HepG2 (cell line): ENCODE results near the gene PDCD10. TPM values are rescaled to one million over a fixed set of nuclear protein-coding genes. Genes with fewer than 3 reads are reported as not detected.

ENCODE experiments used
- ATAC-seq: fragments of 200-7000 bp; cut with Tn5 transposase; 3 replicates; pipeline ENCODE4 v1.9.1; 2020; ENCODE audit warnings: mild to moderate bottlenecking, moderate library complexity
- BruUV-seq: library from RNA; stranded (reverse); fragments of 400-500 nt; replicated peaks from 2 replicates; lab custom pipeline; 2021; lab: Mats Ljungman, UMichigan
- CTCF ChIA-PET: fragments of 300-600 bp; formaldehyde crosslinking; extraction: SDS; loops from one replicate; lab custom pipeline; 2021; ENCODE audit warnings: low total read pairs, inconsistent platforms, low intra/inter-chr PET ratio; lab: Yijun Ruan, JAX
- POLR2A ChIA-PET: fragments of 350-600 bp; sonication (Branson Sonifier 250); formaldehyde crosslinking; loops from one replicate; lab custom pipeline; 2020; ENCODE audit warnings: antibody characterized with exemption, inconsistent platforms; lab: Yijun Ruan, JAX
- DNase-seq: peaks from one replicate; pipeline ENCODE4 v3.0.0-alpha.2; 2015; ENCODE audit warnings: low spot score
- FAIRE-seq: peaks from 3 replicates; lab custom pipeline; 2011; peaks lifted over from hg19 to GRCh38; lab: Jason Lieb, UNC
- H2AFZ ChIP-seq: one replicate; pipeline ENCODE4 v1.6.1; 2011; ENCODE audit warnings: low read length, inconsistent platforms
- H3K27ac ChIP-seq: fragments of 300-600 bp; 3 replicates; pipeline ENCODE4 v1.8.0; 2011; ENCODE audit warnings: mixed run types, mild to moderate bottlenecking, mixed read lengths, low read length, inconsistent platforms; ENCODE audit not compliant: insufficient read depth; ENCODE audit errors: extremely low read length
- H3K27me3 ChIP-seq, 2 experiments: fragments of 200-600 bp in 1 of 2; 2 replicates in 1 of 2; 3 replicates in 1 of 2; pipeline versions ENCODE4 v1.6.0 to v1.8.0; 2011; ENCODE audit warnings: low read length in 2 of 2, mild to moderate bottlenecking in 2 of 2, moderate library complexity in 2 of 2, inconsistent platforms in 1 of 2; ENCODE audit not compliant: insufficient read depth in 2 of 2, control insufficient read depth in 1 of 2
- H3K36me3 ChIP-seq, 2 experiments: fragments of 200-600 bp in 1 of 2; replicated peaks in 1 of 2; 2 replicates in 1 of 2; 3 replicates in 1 of 2; pipeline versions ENCODE4 v1.5.1 to v1.8.0; 2011; ENCODE audit warnings: low read length in 2 of 2, inconsistent platforms in 1 of 2; ENCODE audit not compliant: insufficient read depth in 2 of 2, control insufficient read depth in 1 of 2
- H3K4me1 ChIP-seq: 2 replicates; pipeline ENCODE4 v1.5.1; 2012; ENCODE audit warnings: low read length, inconsistent platforms; ENCODE audit not compliant: insufficient read depth
- H3K4me2 ChIP-seq: 2 replicates; pipeline ENCODE4 v1.6.0; 2011; ENCODE audit warnings: low read depth, low read length, inconsistent platforms
- H3K4me3 ChIP-seq, 3 experiments: fragments of 200-600 bp in 1 of 3; sonication (generic), shearing (Covaris generic) in 1 of 3; replicated peaks in 1 of 3; 2 replicates each; pipeline ENCODE4 v1.5.1; 2011 to 2016; ENCODE audit warnings: low read length in 3 of 3, inconsistent platforms in 2 of 3, low read depth in 2 of 3, mild to moderate bottlenecking in 2 of 3, control low read depth in 1 of 3, mixed read lengths in 1 of 3; ENCODE audit not compliant: insufficient read depth in 1 of 3
- H3K79me2 ChIP-seq: one replicate; pipeline ENCODE4 v1.6.1; 2011; ENCODE audit warnings: low read length, inconsistent platforms; ENCODE audit not compliant: insufficient read depth
- H3K9ac ChIP-seq: 2 replicates; pipeline ENCODE4 v1.6.0; 2011; ENCODE audit warnings: mild to moderate bottlenecking, low read depth, low read length, inconsistent platforms; ENCODE audit not compliant: insufficient read depth
- H3K9me3 ChIP-seq: 2 replicates; pipeline ENCODE4 v1.5.1; 2012; ENCODE audit warnings: mild to moderate bottlenecking, low read length
- H4K20me1 ChIP-seq: 2 replicates; pipeline ENCODE4 v1.6.0; 2011; ENCODE audit warnings: inconsistent platforms, mild to moderate bottlenecking, low read length, moderate library complexity; ENCODE audit not compliant: insufficient read depth
- GTF2F1 ChIP-seq: fragments of 150-350 bp; IDR thresholded peaks from 2 replicates; pipeline ENCODE4 v1.6.1; 2014; ENCODE audit warnings: low read length
- KMT2A ChIP-seq: sonication (generic); formaldehyde crosslinking; IDR thresholded peaks from 2 replicates; pipeline ENCODE4 v1.4.0; 2020; ENCODE audit warnings: missing genetic modification reagents
- RBM22 ChIP-seq: fragments of 200-400 bp; formaldehyde crosslinking; optimal IDR thresholded peaks from 2 replicates; pipeline ENCODE3; 2017; ENCODE audit warnings: mild to moderate bottlenecking, low read length, moderate library complexity
- ZNF253 ChIP-seq: sonication (generic); formaldehyde crosslinking; IDR thresholded peaks from 2 replicates; pipeline ENCODE4 v1.8.0; 2022; ENCODE audit warnings: mild to moderate bottlenecking, missing genetic modification reagents, borderline replicate concordance
- ZNF558 ChIP-seq: sonication (generic); formaldehyde crosslinking; IDR thresholded peaks from 2 replicates; pipeline ENCODE4 v1.9.0; 2022; ENCODE audit warnings: mild to moderate bottlenecking, missing genetic modification reagents, borderline replicate concordance
- ZSCAN5A ChIP-seq: sonication (generic); formaldehyde crosslinking; IDR thresholded peaks from 2 replicates; pipeline ENCODE4 v1.8.0; 2022; ENCODE audit warnings: mild to moderate bottlenecking, missing genetic modification reagents, borderline replicate concordance
- WGBS: methylation state at CpG from one replicate; pipeline ENCODE4 v1.1.6; 2017; ENCODE audit warnings: low lambda C conversion rate; 5-methylcytosine and 5-hydroxymethylcytosine counted together
- in situ Hi-C: cut with HindIII; loops from 2 replicates; pipeline ENCODE4 v1.10.0; 2017; ENCODE audit warnings: low pct_unique_long_range_greater_than_20kb; ENCODE audit not compliant: extremely low pct_ligation_motif_present
- intact Hi-C: fragments of 100-400 bp; cut with micrococcal nuclease; formaldehyde crosslinking; loops from one replicate; pipeline ENCODE4 v1.10.0; 2022; ENCODE audit not compliant: unreplicated experiment
- polyA plus RNA-seq, 8 experiments: library from polyadenylated mRNA; depleted of rRNA in 3 of 8; stranded (reverse) in 7 of 8; unstranded in 1 of 8; fragments of >200 nt; fragmentation: Illumina TruSeq in 4 of 8; extraction: Trizol in 4 of 8; gene quantifications; 2 replicates each; pipeline versions ENCODE4 v1.2.1 to v1.2.3, GENCODE V29; 2011 to 2016; ENCODE audit warnings: low read depth in 4 of 8, missing spikeins in 1 of 8, mixed read lengths in 1 of 8; ENCODE audit not compliant: insufficient read depth in 1 of 8
- total RNA-seq, 5 experiments: library from RNA; depleted of rRNA; stranded (reverse); fragments of >200 nt; fragmentation: Illumina TruSeq; extraction: Trizol; gene quantifications; 2 replicates each; pipeline ENCODE4 v1.2.3, GENCODE V29; 2016; ENCODE audit warnings: low read depth in 1 of 5

The PDCD10 gene
- total and polyA plus RNA-seq, 2 of the 13 experiments (the other 11 are each of a cell fraction or from before 2014, with no cell fraction given) = 48.5 to 53.9 TPM

- no peaks in the 10 kb centered on the region for H3K36me3 ChIP-seq
- no peak overlapping the region for H3K9ac ChIP-seq
- no peak overlapping the region for H3K4me2 ChIP-seq
- H3K9me3 ChIP-seq = no peaks in the 10 kb centered on the region
- ChIA-PET CTCF (no interaction called here), POLR2A (no interaction called here)
- WGBS = 40% methylated on average over 1 of the region's 1 CpG
- DNase-seq (no peak), FAIRE-seq (no peak), ATAC-seq (peak; percentile 59)
- BruUV-seq = no TSS peak
- TF ChIP-seq GTF2F1 (no peak), ZNF253 (no peak), ZSCAN5A (no peak), KMT2A (CRISPR knock-in tag) (no peak), RBM22 (peak; percentile 13)
- H3K27me3 ChIP-seq = no peaks in the 10 kb centered on the region
- H3K79me2 ChIP-seq = no peaks in the 10 kb centered on the region
- H4K20me1 ChIP-seq = no peaks in the 10 kb centered on the region
- no peak overlapping the region for H2AFZ ChIP-seq
- no peaks in the 10 kb centered on the region for H3K4me1 ChIP-seq
- no peak overlapping the region for H3K4me3 ChIP-seq
- no peak overlapping the region for H3K27ac ChIP-seq
- in situ Hi-C loops (no loop called here), intact Hi-C loops (no loop called here)
Observed at GRCh38 chr3:167669699-167670098, 65.0 kb downstream of the PDCD10 start.

- Histone ChIP-seq H3K9me3 (no peaks in the 10 kb centered on the region), H3K4me3 (no peak overlapping the region), H3K4me2 (no peak overlapping the region), H3K27me3 (no peaks in the 10 kb centered on the region), H3K79me2 (no peaks in the 10 kb centered on the region), H3K9ac (no peak overlapping the region), H3K27ac (no peak overlapping the region), H3K36me3 (no peaks in the 10 kb centered on the region), H3K4me1 (no peaks in the 10 kb centered on the region), H2AFZ (no peak overlapping the region), H4K20me1 (no peaks in the 10 kb centered on the region)
- POLR2A ChIA-PET = no interaction called here
- in situ Hi-C loops (no loop called here), intact Hi-C loops (no loop called here)
- DNase-seq (no peak), FAIRE-seq (no peak), ATAC-seq (peak; percentile 26; the same call in 2 of the 3 replicates)
- whole genome bisulfite sequencing = 20% methylated on average over 1 of the region's 1 CpG
- no TSS peak for BruUV-seq
- no peak for TF ChIP-seq ZNF558 (CRISPR knock-in tag)
- CTCF ChIA-PET = no interaction called here
Observed at GRCh38 chr3:167668651-167669050, 66.0 kb downstream of the PDCD10 start.
